ENCODE results near the gene LAPTM5. TPM values are rescaled to one million over a fixed set of nuclear protein-coding genes. Genes with fewer than 3 reads are reported as not detected.

LAPTM5 gene
- total RNA-seq, 1 experiment from 2014 or later = not detected

DNA sequence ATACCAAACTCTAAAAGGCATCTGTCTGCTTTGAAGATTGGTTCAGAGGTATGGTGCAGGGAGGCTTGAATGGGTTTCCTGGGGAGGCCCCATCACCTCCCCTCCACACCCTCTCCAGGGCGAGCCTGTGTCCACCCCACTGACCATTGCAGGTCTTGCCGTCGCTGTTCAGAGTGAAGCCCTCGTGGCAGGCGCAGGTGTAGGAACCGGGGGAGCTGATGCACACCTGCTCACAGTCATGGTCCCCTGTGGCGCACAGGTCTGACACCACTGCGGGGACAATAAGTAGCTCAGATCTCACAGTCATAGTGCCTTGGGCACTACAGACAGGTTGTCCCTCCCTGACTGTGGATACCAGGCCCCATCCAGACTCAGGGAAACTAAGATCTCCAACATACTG, 40.9 kb downstream of the LAPTM5 start:
- no peak overlapping the region for H3K27ac ChIP-seq (ENCODE audit: low read depth, low read length, poor library complexity, severe bottlenecking)
- H3K4me3 ChIP-seq (ENCODE audit: low read depth, low read length, poor library complexity, severe bottlenecking) = no peak overlapping the region
- no peak for DNase-seq (ENCODE audit: low spot score)
- peaks cover 5% of the 10 kb centered on the region for H3K4me1 ChIP-seq (ENCODE audit: insufficient read depth, low read length, poor library complexity, severe bottlenecking)
- peaks cover 7% of the 10 kb centered on the region for H3K9me3 ChIP-seq (ENCODE audit: low read depth, low read length, poor library complexity, severe bottlenecking)
- ChIA-PET CTCF (no interaction called here), POLR2A (ENCODE audit: low non-redundant PET) (no interaction called here)
- TF ChIP-seq, protein P1, sequence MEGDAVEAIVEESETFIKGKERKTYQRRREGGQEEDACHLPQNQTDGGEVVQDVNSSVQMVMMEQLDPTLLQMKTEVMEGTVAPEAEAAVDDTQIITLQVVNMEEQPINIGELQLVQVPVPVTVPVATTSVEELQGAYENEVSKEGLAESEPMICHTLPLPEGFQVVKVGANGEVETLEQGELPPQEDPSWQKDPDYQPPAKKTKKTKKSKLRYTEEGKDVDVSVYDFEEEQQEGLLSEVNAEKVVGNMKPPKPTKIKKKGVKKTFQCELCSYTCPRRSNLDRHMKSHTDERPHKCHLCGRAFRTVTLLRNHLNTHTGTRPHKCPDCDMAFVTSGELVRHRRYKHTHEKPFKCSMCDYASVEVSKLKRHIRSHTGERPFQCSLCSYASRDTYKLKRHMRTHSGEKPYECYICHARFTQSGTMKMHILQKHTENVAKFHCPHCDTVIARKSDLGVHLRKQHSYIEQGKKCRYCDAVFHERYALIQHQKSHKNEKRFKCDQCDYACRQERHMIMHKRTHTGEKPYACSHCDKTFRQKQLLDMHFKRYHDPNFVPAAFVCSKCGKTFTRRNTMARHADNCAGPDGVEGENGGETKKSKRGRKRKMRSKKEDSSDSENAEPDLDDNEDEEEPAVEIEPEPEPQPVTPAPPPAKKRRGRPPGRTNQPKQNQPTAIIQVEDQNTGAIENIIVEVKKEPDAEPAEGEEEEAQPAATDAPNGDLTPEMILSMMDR (conservative IDR thresholded peaks at IDR 0.05; ENCODE audit: low read depth, low read length) = no peak
- TF ChIP-seq EZH2 (IDR thresholded peaks at IDR 0.05; ENCODE audit: borderline replicate concordance, low read depth, low read length, poor library complexity, severe bottlenecking) = no peak
- intact Hi-C loops (cut with micrococcal nuclease; ENCODE audit: unreplicated experiment) = loop anchor here (5.0 kb wide), 1 partner anchor 211 kb away; no protein-coding TSS in a partner anchor
- H3K27me3 ChIP-seq (replicated peaks; ENCODE audit: insufficient read depth, low read depth, low read length, poor library complexity) = no peaks in the 10 kb centered on the region
- no peaks in the 10 kb centered on the region for H3K36me3 ChIP-seq (ENCODE audit: insufficient read depth, low read length, poor library complexity, severe bottlenecking)
- BruUV-seq (replicated peaks) = no TSS peak

GRCh38 chr1:30715886-30716285, 41.7 kb downstream of the LAPTM5 start:
- no peak overlapping the region for H3K4me3 ChIP-seq (ENCODE audit: low read depth, low read length, poor library complexity, severe bottlenecking)
- no TSS peak for BruUV-seq (replicated peaks)
- CTCF ChIA-PET = no interaction called here

DNA sequence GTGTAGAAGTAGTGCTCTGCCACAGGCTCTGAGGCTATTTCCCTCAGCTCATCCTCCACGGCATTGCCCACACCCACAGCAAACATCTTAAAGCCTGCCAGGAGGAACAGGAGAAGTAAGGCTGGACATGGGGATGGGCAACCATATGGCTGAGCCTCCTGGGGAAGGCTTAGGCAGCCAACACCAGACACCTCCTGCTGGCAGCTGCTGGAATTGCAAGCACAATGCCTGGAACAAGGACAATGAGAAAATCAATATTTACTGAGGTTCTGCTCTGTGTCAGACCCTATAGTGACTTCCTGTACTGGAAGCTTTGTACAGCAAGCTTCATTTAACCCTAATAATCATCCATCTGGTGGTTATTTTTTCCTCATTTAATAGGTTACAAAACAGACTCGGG, 42.4 kb downstream of the LAPTM5 start:
- no TSS peak for BruUV-seq (replicated peaks)
- POLR2A ChIA-PET (ENCODE audit: low non-redundant PET) = no interaction called here
- CTCF ChIA-PET = no interaction called here

More at GRCh38 chr1:30715886-30716285, 41.7 kb downstream of the LAPTM5 start:
- intact Hi-C loops (cut with micrococcal nuclease; ENCODE audit: unreplicated experiment) = loop anchor here (5.0 kb wide), 1 partner anchor 211 kb away; no protein-coding TSS in a partner anchor
- no peak for TF ChIP-seq EZH2 (IDR thresholded peaks at IDR 0.05; ENCODE audit: borderline replicate concordance, low read depth, low read length, poor library complexity, severe bottlenecking)
- Histone ChIP-seq H3K27ac (ENCODE audit: low read depth, low read length, poor library complexity, severe bottlenecking) (no peak overlapping the region), H3K4me1 (ENCODE audit: insufficient read depth, low read length, poor library complexity, severe bottlenecking) (peaks cover 5% of the 10 kb centered on the region), H3K27me3 (replicated peaks; ENCODE audit: insufficient read depth, low read depth, low read length, poor library complexity) (no peaks in the 10 kb centered on the region), H3K36me3 (ENCODE audit: insufficient read depth, low read length, poor library complexity, severe bottlenecking) (no peaks in the 10 kb centered on the region), H3K9me3 (ENCODE audit: low read depth, low read length, poor library complexity, severe bottlenecking) (peaks cover 7% of the 10 kb centered on the region)
- DNase-seq (ENCODE audit: low spot score) = no peak
- POLR2A ChIA-PET (ENCODE audit: low non-redundant PET) = no interaction called here

More for the DNA sequence above, 42.4 kb downstream of the LAPTM5 start:
- Histone ChIP-seq H3K4me3 (ENCODE audit: low read depth, low read length, poor library complexity, severe bottlenecking) (no peak overlapping the region), H3K27ac (ENCODE audit: low read depth, low read length, poor library complexity, severe bottlenecking) (no peak overlapping the region), H3K4me1 (ENCODE audit: insufficient read depth, low read length, poor library complexity, severe bottlenecking) (peaks cover 5% of the 10 kb centered on the region), H3K36me3 (ENCODE audit: insufficient read depth, low read length, poor library complexity, severe bottlenecking) (no peaks in the 10 kb centered on the region), H3K27me3 (replicated peaks; ENCODE audit: insufficient read depth, low read depth, low read length, poor library complexity) (no peaks in the 10 kb centered on the region), H3K9me3 (ENCODE audit: low read depth, low read length, poor library complexity, severe bottlenecking) (peaks cover 7% of the 10 kb centered on the region)
- intact Hi-C loops (cut with micrococcal nuclease; ENCODE audit: unreplicated experiment) = loop anchor here (5.0 kb wide), 1 partner anchor 212 kb away; no protein-coding TSS in a partner anchor
- TF ChIP-seq, protein P1 (conservative IDR thresholded peaks at IDR 0.05; ENCODE audit: low read depth, low read length) = peak; percentile 59
- TF ChIP-seq EZH2 (IDR thresholded peaks at IDR 0.05; ENCODE audit: borderline replicate concordance, low read depth, low read length, poor library complexity, severe bottlenecking) = no peak
- DNase-seq (ENCODE audit: low spot score) = no peak

Data from A673 (cell line).